Fibroblast of villous mesenchyme (primary cell): Measurements from ENCODE around the gene ERCC8. TPM values are rescaled to one million over a fixed set of nuclear protein-coding genes. Genes with fewer than 3 reads are reported as not detected.
"Not testable (repeated sequence)": the region's sequence is repeated elsewhere in the genome, so short reads cannot be mapped to it uniquely, and the experiment has no call there.

Experiments used
- DNase-seq: peaks from one replicate; pipeline ENCODE4 v3.0.0-alpha.2; 2010; ENCODE audit warnings: low read depth
- H3K4me3 ChIP-seq: 2 replicates; pipeline ENCODE4 v1.5.1; 2011; ENCODE audit warnings: low read depth, mild to moderate bottlenecking, low read length
- total RNA-seq: library from RNA; depleted of rRNA; stranded (reverse); fragments of >200 nt; gene quantifications from 2 replicates; pipeline ENCODE4 v1.2.3, GENCODE V29; 2012
- TF ChIP-seq, protein P1 (sequence below): IDR thresholded peaks from 2 replicates; pipeline ENCODE4 v1.5.1; 2012; ENCODE audit warnings: low read depth, mild to moderate bottlenecking, low read length; ENCODE audit not compliant: insufficient read depth

The ERCC8 gene, protein sequence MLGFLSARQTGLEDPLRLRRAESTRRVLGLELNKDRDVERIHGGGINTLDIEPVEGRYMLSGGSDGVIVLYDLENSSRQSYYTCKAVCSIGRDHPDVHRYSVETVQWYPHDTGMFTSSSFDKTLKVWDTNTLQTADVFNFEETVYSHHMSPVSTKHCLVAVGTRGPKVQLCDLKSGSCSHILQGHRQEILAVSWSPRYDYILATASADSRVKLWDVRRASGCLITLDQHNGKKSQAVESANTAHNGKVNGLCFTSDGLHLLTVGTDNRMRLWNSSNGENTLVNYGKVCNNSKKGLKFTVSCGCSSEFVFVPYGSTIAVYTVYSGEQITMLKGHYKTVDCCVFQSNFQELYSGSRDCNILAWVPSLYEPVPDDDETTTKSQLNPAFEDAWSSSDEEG
- total RNA-seq: 18.0 and 19.9 TPM in 2 replicates

DNA sequence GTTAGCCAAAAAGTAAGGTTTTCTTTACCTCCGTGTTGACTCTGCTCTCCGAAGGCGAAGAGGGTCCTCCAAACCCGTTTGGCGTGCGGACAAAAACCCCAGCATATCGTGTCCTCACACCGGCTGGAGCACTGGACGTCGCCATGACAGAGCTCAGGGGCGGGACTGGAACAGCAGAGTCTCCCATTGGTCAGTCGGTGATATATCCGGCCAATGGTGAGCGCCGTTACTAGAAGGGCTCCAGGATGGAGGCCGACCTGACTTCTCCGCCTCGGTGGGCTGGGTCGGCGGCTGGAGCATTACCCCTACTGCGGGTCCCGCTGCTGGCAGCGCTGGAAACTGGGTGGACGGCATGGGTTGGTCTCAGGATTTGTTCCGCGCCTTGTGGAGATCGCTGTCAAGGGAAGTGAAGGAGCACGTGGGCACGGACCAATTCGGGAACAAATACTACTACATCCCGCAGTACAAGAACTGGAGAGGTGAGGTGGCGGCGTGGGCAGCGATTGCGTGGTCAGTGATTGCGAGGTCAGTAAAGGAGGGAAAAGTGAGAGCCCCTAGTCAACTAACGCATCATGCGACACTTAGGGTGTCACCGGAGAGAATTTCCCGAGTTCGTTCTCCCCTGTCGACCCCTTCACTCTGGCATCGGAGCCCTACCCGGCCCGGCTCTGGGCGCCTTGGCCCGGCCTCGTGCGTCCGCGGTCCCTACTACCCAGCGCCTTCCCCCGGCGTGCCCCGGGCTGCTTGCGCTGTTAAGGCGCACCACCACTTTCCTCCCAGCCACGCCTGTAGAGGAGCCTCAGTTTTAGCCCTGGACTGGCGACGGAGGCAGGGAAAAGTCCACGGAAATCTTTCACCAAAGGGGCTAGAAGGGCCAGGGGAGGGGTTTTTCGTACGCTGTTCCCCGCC is at the start of gene ERCC8, which contains the start of gene NDUFAF2:
Gene ERCC8, minus strand, starts transcription at position 167 of the 909 bp plus-strand sequence. Its CDS starts 62 bp downstream, at position 105.
Gene NDUFAF2, plus strand, starts transcription at position 302 of the 909 bp plus-strand sequence. Its CDS starts 51 bp downstream, at position 353.
- peak within 1 kb of the TSS; percentile 88 for H3K4me3 ChIP-seq
- TF ChIP-seq, protein P1, sequence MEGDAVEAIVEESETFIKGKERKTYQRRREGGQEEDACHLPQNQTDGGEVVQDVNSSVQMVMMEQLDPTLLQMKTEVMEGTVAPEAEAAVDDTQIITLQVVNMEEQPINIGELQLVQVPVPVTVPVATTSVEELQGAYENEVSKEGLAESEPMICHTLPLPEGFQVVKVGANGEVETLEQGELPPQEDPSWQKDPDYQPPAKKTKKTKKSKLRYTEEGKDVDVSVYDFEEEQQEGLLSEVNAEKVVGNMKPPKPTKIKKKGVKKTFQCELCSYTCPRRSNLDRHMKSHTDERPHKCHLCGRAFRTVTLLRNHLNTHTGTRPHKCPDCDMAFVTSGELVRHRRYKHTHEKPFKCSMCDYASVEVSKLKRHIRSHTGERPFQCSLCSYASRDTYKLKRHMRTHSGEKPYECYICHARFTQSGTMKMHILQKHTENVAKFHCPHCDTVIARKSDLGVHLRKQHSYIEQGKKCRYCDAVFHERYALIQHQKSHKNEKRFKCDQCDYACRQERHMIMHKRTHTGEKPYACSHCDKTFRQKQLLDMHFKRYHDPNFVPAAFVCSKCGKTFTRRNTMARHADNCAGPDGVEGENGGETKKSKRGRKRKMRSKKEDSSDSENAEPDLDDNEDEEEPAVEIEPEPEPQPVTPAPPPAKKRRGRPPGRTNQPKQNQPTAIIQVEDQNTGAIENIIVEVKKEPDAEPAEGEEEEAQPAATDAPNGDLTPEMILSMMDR: no peak
- DNase-seq: peak; percentile 93

DNA sequence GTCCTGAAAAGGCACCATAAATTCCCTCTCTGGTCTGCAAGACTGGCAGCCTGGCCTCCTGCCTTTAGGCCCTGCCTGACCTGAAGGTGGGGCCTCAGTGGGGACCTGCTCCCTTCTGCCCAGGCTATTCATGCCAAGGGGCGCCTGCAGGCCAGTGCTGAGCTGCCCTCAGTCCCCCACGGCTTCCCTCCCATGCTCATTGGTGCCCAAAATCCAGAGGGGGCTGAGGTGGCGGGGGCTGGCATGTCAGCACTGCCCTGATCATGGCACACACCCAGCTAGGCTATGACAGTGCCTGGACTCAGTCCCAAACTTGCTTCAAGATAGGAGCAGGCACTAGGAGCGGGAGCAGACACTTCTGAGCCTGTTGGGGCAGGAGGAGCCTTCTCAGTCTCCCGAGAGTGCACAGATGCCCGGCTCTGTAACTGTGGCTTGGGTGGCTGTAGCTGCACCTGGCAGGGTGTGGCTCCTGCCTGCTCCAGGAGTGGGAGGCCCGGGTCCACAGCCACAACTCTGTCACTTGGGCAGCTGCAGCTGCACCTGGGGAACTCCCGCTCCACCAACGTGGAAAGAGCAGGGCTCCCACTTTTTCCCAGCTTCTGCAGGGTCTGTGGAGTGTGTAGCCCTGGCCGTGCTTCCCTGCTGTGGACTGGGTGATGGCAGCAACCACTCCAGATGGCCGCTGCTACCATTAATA is 49.2 kb upstream of the ERCC8 start:
- DNase-seq: no peak
- TF ChIP-seq, protein P1: no peak
- H3K4me3 ChIP-seq: no peak overlapping the region

DNA sequence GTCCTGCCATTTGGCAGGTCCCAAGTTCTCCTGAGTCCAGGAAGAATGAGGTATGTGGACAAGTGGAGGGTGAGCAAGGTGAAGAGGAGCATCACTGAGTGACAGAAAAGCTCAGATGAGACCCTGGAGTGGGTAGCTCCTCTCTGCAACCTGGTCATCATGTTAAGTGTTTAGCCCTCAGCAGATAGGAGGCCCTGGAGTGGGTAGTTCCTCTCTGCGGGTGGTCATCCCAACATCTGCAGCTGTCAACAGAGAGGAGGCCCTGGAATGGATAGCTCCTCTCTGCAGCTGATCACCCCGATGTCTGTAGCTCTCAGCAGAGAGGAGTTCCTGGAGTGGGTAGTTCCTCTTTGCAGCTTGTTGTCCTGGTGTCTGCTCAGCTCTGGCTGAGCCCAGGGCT is 48.6 kb upstream of the ERCC8 start:
- H3K4me3 ChIP-seq: no peak overlapping the region
- no peak for DNase-seq
- TF ChIP-seq, protein P1: no peak

DNA sequence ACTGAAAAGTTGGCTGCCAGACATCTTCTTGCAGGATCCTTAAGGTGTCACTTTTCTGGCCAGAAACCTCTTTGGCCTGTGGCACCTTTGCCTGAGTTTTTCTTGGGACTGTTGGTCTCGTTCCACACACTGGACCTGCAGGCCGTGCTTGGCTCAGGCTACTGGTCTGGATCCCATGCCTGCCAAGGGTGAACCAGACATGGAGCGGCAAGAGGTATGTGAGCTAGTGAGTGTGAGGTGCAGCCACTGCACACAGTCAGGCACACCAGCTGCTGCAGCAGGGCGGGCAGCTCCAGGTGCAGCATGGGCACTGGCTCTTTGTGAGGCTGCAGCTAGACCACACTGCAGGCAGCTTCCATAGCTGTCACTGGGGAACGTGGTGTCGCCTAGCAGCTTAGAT is 48.0 kb upstream of the ERCC8 start:
- DNase-seq: no peak
- TF ChIP-seq, protein P1: no peak

DNA sequence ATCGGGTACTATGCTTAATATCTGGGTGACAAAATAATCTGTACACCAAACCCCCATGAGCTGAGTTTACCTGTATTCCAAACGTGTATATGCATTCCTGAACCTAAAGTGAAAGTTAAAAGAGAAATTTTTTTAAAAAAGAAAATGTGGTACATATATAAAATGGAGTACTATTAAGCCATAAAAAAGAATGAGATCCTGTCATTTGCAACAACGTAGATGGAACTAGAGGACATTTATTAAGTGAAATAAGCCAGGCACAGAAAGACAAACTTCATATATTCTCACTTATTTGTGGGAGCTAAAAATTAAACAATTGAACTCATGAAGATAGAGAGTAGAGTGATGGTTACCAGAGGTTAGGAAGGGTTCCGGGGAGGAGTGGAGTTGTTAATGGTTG is 44.9 kb upstream of the ERCC8 start:
- DNase-seq: no peak
- TF ChIP-seq, protein P1: no peak
- H3K4me3 ChIP-seq: no peak overlapping the region

More for the DNA sequence above, 48.0 kb upstream of the ERCC8 start:
- no peak overlapping the region for H3K4me3 ChIP-seq

DNA sequence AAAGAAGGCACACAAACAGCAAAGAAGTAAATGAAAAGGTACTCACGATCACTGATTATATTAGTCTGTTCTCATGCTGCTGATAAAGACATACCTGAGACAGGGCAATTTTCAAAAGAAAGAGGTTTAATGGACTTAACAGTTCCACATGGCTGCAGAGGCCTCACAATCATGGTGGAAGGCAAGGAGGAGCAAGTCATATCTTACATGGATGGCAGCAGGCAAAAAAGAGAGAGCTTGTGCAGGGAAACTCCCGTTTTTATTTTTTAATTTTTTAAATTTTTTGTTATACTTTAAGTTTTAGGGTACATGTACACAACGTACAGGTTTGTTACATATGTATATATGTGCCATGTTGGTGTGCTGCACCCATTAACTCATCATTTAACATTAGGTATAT is 37.3 kb upstream of the ERCC8 start:
- H3K4me3 ChIP-seq, DNase-seq: not testable (repeated sequence)

DNA sequence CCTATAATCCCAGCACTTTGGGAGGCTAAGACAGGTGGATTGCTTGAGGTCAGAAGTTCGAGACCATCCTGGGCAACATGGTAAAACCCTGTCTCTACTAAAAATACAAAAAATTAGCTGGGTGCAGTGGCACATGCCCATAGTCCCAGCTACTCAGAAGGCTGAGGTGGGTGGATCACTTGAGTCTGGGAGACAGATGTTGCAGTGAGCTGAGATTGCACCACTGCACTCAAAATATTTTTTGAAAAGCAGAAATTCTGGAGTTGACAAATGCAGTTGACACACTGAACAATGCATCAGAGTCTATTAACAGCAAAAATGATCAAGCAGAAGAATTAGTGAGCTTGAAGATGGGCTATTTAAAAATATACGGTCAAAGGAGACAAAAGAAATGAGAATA is 35.6 kb upstream of the ERCC8 start:
- no peak overlapping the region for H3K4me3 ChIP-seq
- TF ChIP-seq, protein P1: no peak
- no peak for DNase-seq
